Measurements from ENCODE around the gene KCNIP1. TPM values are rescaled to one million over a fixed set of nuclear protein-coding genes. Genes with fewer than 3 reads are reported as not detected.

The KCNIP1 gene
- polyA plus RNA-seq, 3 donors, result not detected

- no peak overlapping the region for H3K27ac ChIP-seq (ENCODE audit: low read depth in 1 of 2, low read length in 2 of 2)
- DNase-seq, result peak in 2 of 3 donors; percentile 19 to 28
- H3K4me1 ChIP-seq (ENCODE audit: control insufficient read depth in 1 of 2, insufficient read depth in 2 of 2, low read length in 2 of 2), result peaks cover 8% of the 10 kb centered on the region in 2 donors
- Mint-ChIP-seq H3K27me3 (ENCODE audit: low read depth in 3 of 3) (peaks cover 0 to 7% (median 4%) of the 10 kb centered on the region in 3 donors), H3K36me3 (no peaks in the 10 kb centered on the region), H3K4me1 (peaks cover 16% of the 10 kb centered on the region), H3K4me3 (no peak overlapping the region), H3K9me3 (peaks cover 0 to 3% (median 0%) of the 10 kb centered on the region in 7 donors), H3K27ac (peak overlapping the region in 1 of 7 donors; percentile 11)
- no peaks in the 10 kb centered on the region for H3K27me3 ChIP-seq (ENCODE audit: control insufficient read depth in 2 of 2, insufficient read depth in 2 of 2, low read length in 2 of 2)
- H4K20me1 ChIP-seq (ENCODE audit: insufficient read depth, low read length), result no peaks in the 10 kb centered on the region
- intact Hi-C loops (cut with micrococcal nuclease), result no loop called here
- H3K9me3 ChIP-seq (replicated peaks in 1 of 2; ENCODE audit: control insufficient read depth in 1 of 2, insufficient read depth in 1 of 2, low read length in 2 of 2), result no peaks in the 10 kb centered on the region
- no peak overlapping the region for H3K9ac ChIP-seq (ENCODE audit: insufficient read depth, low read length, poor library complexity, severe bottlenecking)
- H3K36me3 ChIP-seq (replicated peaks in 1 of 2; ENCODE audit: control insufficient read depth in 1 of 2, insufficient read depth in 2 of 2, low read length in 2 of 2), result no peaks in the 10 kb centered on the region
- no peak for TF ChIP-seq CTCF (IDR thresholded peaks at IDR 0.05)
- no peak overlapping the region for H2AFZ ChIP-seq (ENCODE audit: insufficient read depth, low read depth, low read length, poor library complexity, severe bottlenecking)
- H3K4me3 ChIP-seq (replicated peaks in 1 of 3; ENCODE audit: low read depth in 2 of 3, low read length in 3 of 3), result no peak overlapping the region
- no peak overlapping the region for H3K4me2 ChIP-seq (replicated peaks; ENCODE audit: extremely low read depth, low read length, poor library complexity, severe bottlenecking)
- 60% methylated on average over 7 of the region's 10 CpGs for whole genome bisulfite sequencing (ENCODE audit: insufficient coverage)
- H3K79me2 ChIP-seq (ENCODE audit: insufficient read depth, low read length), result no peaks in the 10 kb centered on the region
These were observed 18.7 kb downstream of the KCNIP1 start for GRCh38 chr5:170522211-170523141.

DNA sequence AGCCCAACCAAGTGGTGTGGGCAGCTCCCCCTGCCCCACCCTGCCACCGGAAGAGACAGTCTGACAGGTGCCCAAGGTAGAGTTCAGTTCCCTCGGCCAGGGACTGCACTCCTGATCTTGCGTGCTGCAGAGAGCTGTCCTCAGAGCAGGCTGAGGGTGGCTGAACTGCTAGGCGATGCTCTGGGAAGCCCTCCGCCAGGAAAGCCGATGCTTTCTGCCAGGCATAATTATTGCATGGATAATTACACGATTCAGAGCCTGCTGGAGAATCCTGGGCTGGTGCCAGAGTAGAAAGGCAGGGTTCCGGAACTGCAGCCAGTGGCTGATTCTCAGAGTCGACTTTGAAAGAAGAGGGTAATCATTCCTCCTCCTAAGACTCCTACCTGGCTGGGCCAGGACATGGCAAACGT, 19.3 kb downstream of the KCNIP1 start:
- Histone ChIP-seq H3K27ac (ENCODE audit: low read depth in 1 of 2, low read length in 2 of 2) (no peak overlapping the region), H2AFZ (ENCODE audit: insufficient read depth, low read depth, low read length, poor library complexity, severe bottlenecking) (no peak overlapping the region), H3K4me1 (ENCODE audit: control insufficient read depth in 1 of 2, insufficient read depth in 2 of 2, low read length in 2 of 2) (peaks cover 8% of the 10 kb centered on the region in 2 donors), H3K4me3 (replicated peaks in 1 of 3; ENCODE audit: low read depth in 2 of 3, low read length in 3 of 3) (no peak overlapping the region), H4K20me1 (ENCODE audit: insufficient read depth, low read length) (no peaks in the 10 kb centered on the region), H3K4me2 (replicated peaks; ENCODE audit: extremely low read depth, low read length, poor library complexity, severe bottlenecking) (no peak overlapping the region), H3K9ac (ENCODE audit: insufficient read depth, low read length, poor library complexity, severe bottlenecking) (no peak overlapping the region), H3K79me2 (ENCODE audit: insufficient read depth, low read length) (no peaks in the 10 kb centered on the region), H3K27me3 (ENCODE audit: control insufficient read depth in 2 of 2, insufficient read depth in 2 of 2, low read length in 2 of 2) (no peaks in the 10 kb centered on the region), H3K36me3 (replicated peaks in 1 of 2; ENCODE audit: control insufficient read depth in 1 of 2, insufficient read depth in 2 of 2, low read length in 2 of 2) (no peaks in the 10 kb centered on the region), H3K9me3 (replicated peaks in 1 of 2; ENCODE audit: control insufficient read depth in 1 of 2, insufficient read depth in 1 of 2, low read length in 2 of 2) (no peaks in the 10 kb centered on the region)
- no peak for DNase-seq
- 87% methylated on average over 8 of the region's 10 CpGs for WGBS (ENCODE audit: insufficient coverage)
- Mint-ChIP-seq H3K4me1 (peaks cover 16% of the 10 kb centered on the region), H3K36me3 (no peaks in the 10 kb centered on the region), H3K4me3 (no peak overlapping the region), H3K27me3 (ENCODE audit: low read depth in 3 of 3) (peaks cover 0 to 7% (median 4%) of the 10 kb centered on the region in 3 donors), H3K27ac (no peak overlapping the region), H3K9me3 (peaks cover 0 to 3% (median 0%) of the 10 kb centered on the region in 7 donors)
- intact Hi-C loops (cut with micrococcal nuclease), result no loop called here
- TF ChIP-seq CTCF (IDR thresholded peaks at IDR 0.05), result no peak
